Measurements from ENCODE around the gene HSD11B1L. TPM values are rescaled to one million over a fixed set of nuclear protein-coding genes. Genes with fewer than 3 reads are reported as not detected.

Gene HSD11B1L
- total RNA-seq, 1 donor from 2014 or later = 116 TPM

DNA sequence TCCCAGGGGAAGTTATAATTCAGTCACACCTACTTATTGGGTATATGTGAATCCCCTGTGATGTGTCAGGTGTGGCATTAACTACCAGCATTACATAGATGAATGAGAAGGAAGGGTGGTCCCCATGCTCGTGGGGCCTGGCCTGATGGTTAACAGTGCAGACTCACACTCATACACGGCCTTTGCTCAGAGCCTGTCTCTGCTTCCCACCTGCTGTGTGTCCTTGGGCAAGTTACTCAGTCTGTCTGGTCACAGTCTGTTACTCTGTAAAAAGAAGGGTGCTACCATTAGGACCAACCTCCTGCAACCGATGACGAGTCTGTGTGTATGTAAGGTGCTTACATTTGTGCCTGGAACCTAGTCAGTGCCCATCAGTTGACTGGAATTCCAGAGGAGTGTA lies 34.1 kb upstream of the HSD11B1L start:
- Histone ChIP-seq H3K36me3 (peaks cover 75 to 89% of the 10 kb centered on the region in 2 donors), H3K9me3 (no peaks in the 10 kb centered on the region)
- DNase-seq (ENCODE audit: low spot score in 2 of 2) = no peak

DNA sequence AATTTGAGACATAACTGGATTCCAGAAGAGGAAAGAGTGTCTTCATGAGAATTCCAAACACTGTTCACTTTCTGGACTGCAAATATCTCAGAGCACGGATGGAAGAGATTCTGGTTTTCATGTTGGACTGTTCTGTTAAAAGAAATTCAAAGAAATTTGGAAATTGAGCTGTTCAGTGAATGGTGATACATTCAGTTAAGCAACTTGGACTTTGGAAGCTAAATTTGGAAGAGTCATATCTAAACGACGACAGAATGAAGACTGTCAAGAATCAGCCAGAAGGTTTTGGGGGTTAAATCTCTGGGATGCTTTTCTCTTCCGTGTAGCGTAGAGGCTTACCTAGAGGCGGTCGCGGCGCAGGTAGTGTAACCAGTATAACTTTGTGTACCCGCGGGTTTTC lies 32.4 kb upstream of the HSD11B1L start:
- no peak for DNase-seq (ENCODE audit: low spot score in 2 of 2)
- intact Hi-C loops (cut with DNase I) = no loop called here
- TF ChIP-seq, protein P1, sequence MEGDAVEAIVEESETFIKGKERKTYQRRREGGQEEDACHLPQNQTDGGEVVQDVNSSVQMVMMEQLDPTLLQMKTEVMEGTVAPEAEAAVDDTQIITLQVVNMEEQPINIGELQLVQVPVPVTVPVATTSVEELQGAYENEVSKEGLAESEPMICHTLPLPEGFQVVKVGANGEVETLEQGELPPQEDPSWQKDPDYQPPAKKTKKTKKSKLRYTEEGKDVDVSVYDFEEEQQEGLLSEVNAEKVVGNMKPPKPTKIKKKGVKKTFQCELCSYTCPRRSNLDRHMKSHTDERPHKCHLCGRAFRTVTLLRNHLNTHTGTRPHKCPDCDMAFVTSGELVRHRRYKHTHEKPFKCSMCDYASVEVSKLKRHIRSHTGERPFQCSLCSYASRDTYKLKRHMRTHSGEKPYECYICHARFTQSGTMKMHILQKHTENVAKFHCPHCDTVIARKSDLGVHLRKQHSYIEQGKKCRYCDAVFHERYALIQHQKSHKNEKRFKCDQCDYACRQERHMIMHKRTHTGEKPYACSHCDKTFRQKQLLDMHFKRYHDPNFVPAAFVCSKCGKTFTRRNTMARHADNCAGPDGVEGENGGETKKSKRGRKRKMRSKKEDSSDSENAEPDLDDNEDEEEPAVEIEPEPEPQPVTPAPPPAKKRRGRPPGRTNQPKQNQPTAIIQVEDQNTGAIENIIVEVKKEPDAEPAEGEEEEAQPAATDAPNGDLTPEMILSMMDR (IDR thresholded peaks at IDR 0.05) = no peak
- Histone ChIP-seq H3K4me3 (no peak overlapping the region), H3K27me3 (no peaks in the 10 kb centered on the region), H3K9me3 (no peaks in the 10 kb centered on the region), H3K36me3 (peaks cover 77 to 91% of the 10 kb centered on the region in 2 donors), H3K4me1 (no peaks in the 10 kb centered on the region), H3K27ac (no peak overlapping the region)

More for the DNA sequence above, 34.1 kb upstream of the HSD11B1L start:
- intact Hi-C loops (cut with DNase I) = no loop called here
- TF ChIP-seq, protein P1 (IDR thresholded peaks at IDR 0.05) = no peak
- no peak overlapping the region for H3K4me3 ChIP-seq
- H3K4me1 ChIP-seq = no peaks in the 10 kb centered on the region
- H3K27ac ChIP-seq = no peak overlapping the region
- H3K27me3 ChIP-seq = no peaks in the 10 kb centered on the region

- Histone ChIP-seq H3K36me3 (peaks cover 82 to 88% of the 10 kb centered on the region in 2 donors), H3K9me3 (no peaks in the 10 kb centered on the region), H3K4me1 (no peaks in the 10 kb centered on the region), H3K4me3 (no peak overlapping the region), H3K27me3 (no peaks in the 10 kb centered on the region), H3K27ac (no peak overlapping the region)
- no peak for DNase-seq (ENCODE audit: low spot score in 2 of 2)
- intact Hi-C loops (cut with DNase I) = no loop called here
- TF ChIP-seq, protein P1 (IDR thresholded peaks at IDR 0.05) = no peak
These were observed 29.5 kb upstream of the HSD11B1L start for GRCh38 chr19:5651361-5651760.

GRCh38 chr19:5652261-5652660 lies 28.6 kb upstream of the HSD11B1L start:
- Histone ChIP-seq H3K4me3 (no peak overlapping the region), H3K9me3 (no peaks in the 10 kb centered on the region), H3K4me1 (no peaks in the 10 kb centered on the region), H3K27me3 (no peaks in the 10 kb centered on the region), H3K27ac (no peak overlapping the region), H3K36me3 (peaks cover 83 to 88% of the 10 kb centered on the region in 2 donors)
- no peak for DNase-seq (ENCODE audit: low spot score in 2 of 2)
- TF ChIP-seq, protein P1 (IDR thresholded peaks at IDR 0.05) = no peak
- intact Hi-C loops (cut with DNase I) = no loop called here

DNA sequence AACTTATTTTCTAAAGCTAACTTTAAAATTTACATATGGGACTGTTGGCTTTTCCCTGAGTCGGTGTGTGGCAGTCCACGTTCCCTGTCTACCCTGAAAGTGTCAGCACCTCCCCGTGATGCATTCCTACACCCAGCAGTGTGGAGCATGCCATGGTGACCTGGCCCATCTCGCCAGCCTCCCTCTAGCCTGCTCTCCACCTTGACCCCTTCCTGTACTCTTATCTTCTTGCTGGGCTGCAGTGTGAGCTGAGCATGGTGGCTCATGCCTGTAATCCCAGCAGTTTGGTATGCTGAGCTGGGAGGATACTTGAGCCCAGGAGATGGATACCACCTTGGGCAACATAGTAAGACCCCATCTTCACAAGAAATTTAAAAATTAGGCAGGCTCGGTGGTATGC lies 25.9 kb upstream of the HSD11B1L start:
- intact Hi-C loops (cut with DNase I) = no loop called here
- TF ChIP-seq, protein P1 (IDR thresholded peaks at IDR 0.05) = no peak
- Histone ChIP-seq H3K9me3 (no peaks in the 10 kb centered on the region), H3K27ac (no peak overlapping the region), H3K27me3 (no peaks in the 10 kb centered on the region), H3K36me3 (peaks cover 94 to 98% of the 10 kb centered on the region in 2 donors), H3K4me3 (no peak overlapping the region), H3K4me1 (no peaks in the 10 kb centered on the region)
- no peak for DNase-seq (ENCODE audit: low spot score in 2 of 2)

DNA sequence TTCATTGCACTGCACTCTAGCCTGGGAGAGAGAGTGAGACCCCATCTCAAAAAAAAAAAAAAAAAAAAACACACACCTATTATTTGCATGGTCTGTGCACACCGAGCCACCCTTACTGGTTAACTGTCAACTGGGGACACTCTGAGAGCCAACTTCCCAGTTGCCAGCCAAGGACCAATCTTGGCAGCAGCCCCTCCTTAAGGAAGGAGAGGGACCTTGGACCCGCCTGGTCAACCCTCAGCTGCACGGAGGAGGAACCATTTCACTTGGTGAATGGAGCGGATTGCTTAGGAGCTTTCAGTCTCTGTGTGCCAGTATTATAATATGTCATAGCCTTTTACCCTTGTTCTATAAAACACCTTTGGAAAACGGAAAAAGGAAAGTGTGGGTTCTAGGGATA lies 25.4 kb upstream of the HSD11B1L start:
- Histone ChIP-seq H3K27ac (no peak overlapping the region), H3K27me3 (no peaks in the 10 kb centered on the region), H3K9me3 (no peaks in the 10 kb centered on the region), H3K36me3 (peaks cover 94 to 98% of the 10 kb centered on the region in 2 donors), H3K4me1 (no peaks in the 10 kb centered on the region), H3K4me3 (no peak overlapping the region)
- TF ChIP-seq, protein P1 (IDR thresholded peaks at IDR 0.05) = no peak
- DNase-seq (ENCODE audit: low spot score in 2 of 2) = no peak
- intact Hi-C loops (cut with DNase I) = no loop called here
